Measurements from ENCODE around the gene LAMA5.

LAMA5 gene

DNA sequence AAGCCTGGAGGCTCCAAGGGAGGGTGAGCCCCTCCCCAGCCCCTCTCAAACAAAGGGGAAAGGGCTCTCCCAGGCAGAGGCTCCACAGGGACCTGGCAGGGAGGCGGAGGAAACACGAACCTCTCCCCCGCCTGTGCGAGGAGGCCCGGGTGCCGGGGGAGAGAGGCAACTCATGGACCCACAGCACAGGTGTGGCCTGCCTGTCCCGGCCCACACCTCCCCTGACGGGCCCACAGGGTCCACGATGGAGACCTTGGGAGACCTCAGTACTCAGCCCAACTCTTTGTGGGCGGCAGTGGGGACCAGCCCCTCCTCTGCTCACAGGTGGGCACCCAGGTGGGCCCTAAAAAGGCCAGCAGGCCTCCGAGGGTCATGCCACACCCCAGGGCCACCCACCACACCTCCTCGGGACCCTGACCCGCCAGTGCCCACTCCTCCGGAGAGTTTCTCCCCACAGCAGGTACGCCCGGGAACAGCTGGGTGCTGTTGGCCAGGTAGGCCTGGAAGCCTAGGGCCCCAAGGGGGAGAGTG is 12.2 kb downstream of the LAMA5 start:
- ChIA-PET CTCF (no interaction called here), POLR2A (no interaction called here)
- TF ChIP-seq, protein P1, sequence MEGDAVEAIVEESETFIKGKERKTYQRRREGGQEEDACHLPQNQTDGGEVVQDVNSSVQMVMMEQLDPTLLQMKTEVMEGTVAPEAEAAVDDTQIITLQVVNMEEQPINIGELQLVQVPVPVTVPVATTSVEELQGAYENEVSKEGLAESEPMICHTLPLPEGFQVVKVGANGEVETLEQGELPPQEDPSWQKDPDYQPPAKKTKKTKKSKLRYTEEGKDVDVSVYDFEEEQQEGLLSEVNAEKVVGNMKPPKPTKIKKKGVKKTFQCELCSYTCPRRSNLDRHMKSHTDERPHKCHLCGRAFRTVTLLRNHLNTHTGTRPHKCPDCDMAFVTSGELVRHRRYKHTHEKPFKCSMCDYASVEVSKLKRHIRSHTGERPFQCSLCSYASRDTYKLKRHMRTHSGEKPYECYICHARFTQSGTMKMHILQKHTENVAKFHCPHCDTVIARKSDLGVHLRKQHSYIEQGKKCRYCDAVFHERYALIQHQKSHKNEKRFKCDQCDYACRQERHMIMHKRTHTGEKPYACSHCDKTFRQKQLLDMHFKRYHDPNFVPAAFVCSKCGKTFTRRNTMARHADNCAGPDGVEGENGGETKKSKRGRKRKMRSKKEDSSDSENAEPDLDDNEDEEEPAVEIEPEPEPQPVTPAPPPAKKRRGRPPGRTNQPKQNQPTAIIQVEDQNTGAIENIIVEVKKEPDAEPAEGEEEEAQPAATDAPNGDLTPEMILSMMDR (IDR thresholded peaks at IDR 0.05; ENCODE audit: control extremely low read depth, extremely low read depth, low read depth, missing control alignments), result no peak
- DNase-seq (ENCODE audit: extremely low spot score), result no peak

DNA sequence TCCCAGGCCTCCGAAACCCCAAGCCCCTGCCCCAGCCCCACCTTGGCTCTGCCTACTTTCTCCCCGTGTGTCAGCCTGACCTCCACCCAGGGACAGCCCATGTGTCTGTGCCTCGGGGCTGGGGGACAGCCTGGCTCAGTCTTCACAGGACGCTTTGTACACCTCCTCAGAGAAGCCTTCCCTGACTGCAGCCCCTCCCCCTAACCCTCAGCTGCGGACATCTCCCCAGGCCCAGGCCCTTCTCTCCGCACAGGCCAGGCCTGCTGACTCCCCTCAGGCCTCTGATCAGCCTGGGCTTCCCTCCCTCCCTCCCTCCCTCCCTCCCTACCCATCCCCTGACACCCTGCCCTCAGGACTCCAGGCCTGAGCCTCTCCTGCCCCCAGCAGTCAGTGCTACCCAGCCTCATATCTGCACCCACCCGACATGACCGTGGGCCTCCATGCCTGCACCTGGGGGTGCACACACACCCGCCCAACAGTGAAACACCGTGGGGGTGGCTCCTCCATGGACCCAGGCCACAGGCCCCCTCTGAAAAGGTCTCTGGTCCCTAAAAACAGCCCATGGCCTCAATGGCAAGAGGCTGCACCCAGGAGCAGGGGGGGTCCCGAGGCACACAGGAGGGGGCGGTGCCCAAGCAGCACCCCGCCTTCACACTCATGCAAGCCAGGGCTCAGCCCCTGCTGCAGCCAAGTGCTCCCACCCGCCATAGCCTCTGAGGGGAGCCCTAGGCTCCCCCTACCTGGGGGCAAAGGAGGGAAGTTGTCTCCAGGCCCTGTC is 12.9 kb downstream of the LAMA5 start:
- ChIA-PET CTCF (no interaction called here), POLR2A (no interaction called here)
- DNase-seq (ENCODE audit: extremely low spot score), result no peak
- TF ChIP-seq, protein P1 (IDR thresholded peaks at IDR 0.05; ENCODE audit: control extremely low read depth, extremely low read depth, low read depth, missing control alignments), result no peak

DNA sequence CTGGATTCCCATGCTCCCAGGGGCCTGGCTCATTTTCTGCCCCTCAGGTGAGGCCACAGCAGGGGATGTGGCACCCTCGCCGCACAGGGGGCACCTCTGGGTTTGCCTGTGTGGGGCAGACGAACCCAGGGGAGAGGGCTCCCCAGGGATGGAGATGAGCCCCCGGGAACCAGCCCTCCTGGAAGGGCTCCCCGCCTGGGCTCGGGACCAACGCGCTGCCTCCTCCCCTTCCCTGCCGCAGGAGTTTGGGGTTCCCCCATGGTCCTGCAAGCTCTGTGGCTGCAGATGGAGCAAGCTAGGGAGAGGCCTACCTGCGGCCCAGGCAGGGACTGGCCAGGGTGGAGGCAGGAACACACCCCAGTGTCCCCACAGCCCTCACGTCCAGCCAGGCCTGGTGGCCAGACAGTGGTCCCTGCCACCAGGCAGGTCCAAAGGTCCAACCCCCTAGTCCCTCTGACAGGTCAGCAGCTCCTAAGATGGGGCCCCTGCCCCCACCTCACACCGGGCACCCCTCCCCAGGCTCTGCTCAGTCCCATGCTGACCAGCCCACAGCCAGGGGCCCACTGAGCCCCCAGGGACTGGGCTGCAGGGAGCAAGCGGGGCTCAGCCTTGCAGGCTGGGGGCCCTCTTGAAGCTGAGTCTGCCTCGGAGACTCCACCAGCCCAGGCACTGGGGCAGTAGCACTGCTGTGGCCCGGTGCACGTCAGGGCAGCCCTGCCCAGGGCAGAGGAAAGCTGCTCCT is 13.7 kb downstream of the LAMA5 start:
- DNase-seq (ENCODE audit: extremely low spot score), result no peak
- TF ChIP-seq, protein P1 (IDR thresholded peaks at IDR 0.05; ENCODE audit: control extremely low read depth, extremely low read depth, low read depth, missing control alignments), result no peak
- ChIA-PET CTCF (interaction anchor here (1.3 kb wide), 1 partner anchor 12 kb away, joined by 3 read pairs; no protein-coding TSS in a partner anchor), POLR2A (no interaction called here)

DNA sequence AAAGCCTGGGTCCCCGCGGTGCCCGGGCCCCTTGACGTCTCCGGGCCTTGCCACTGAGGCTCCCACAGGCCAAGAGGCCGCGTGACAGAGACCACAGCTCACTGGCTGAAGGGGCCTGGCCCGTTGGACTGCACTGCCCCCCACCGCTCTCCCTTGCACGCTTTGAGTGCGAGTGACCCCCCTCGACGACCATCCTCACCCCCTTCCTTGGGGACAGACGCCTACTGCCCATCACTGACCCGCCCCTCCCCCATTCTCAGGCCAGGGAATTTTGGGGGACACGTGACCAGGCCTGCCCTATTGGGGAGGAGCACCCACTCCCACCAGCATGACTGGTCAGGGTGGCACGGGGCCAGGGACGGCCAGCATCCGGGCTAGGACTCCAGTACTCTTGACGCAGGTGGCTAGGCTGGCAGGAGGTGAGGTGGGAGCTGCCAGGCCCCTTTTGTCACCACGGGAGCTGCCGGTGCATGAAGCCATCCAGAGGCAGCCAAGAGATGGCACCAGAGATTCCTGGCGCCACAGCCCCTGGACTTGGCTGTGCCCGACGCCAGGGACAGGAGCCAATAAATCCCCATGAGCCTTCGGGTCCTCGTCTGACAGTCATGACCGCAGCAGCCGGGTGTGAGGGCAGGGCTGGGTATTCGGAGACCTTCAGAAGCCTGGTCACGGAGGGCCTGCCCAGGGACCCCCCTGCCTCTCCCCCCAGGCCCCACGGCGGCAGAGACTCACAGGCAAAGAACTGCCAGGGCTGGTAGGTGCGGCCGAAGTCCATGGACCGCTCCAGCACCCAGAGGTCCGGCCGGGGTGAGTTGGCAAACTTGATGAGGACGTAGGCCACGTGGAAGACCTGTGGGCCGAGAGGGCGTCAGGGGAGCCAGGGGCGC is 14.5 kb downstream of the LAMA5 start:
- POLR2A ChIA-PET, result no interaction called here
- no peak for DNase-seq (ENCODE audit: extremely low spot score)
- TF ChIP-seq, protein P1 (IDR thresholded peaks at IDR 0.05; ENCODE audit: control extremely low read depth, extremely low read depth, low read depth, missing control alignments), result no peak
- CTCF ChIA-PET, result interaction anchor here (1.3 kb wide), 1 partner anchor 13 kb away, joined by 3 read pairs; no protein-coding TSS in a partner anchor

DNA sequence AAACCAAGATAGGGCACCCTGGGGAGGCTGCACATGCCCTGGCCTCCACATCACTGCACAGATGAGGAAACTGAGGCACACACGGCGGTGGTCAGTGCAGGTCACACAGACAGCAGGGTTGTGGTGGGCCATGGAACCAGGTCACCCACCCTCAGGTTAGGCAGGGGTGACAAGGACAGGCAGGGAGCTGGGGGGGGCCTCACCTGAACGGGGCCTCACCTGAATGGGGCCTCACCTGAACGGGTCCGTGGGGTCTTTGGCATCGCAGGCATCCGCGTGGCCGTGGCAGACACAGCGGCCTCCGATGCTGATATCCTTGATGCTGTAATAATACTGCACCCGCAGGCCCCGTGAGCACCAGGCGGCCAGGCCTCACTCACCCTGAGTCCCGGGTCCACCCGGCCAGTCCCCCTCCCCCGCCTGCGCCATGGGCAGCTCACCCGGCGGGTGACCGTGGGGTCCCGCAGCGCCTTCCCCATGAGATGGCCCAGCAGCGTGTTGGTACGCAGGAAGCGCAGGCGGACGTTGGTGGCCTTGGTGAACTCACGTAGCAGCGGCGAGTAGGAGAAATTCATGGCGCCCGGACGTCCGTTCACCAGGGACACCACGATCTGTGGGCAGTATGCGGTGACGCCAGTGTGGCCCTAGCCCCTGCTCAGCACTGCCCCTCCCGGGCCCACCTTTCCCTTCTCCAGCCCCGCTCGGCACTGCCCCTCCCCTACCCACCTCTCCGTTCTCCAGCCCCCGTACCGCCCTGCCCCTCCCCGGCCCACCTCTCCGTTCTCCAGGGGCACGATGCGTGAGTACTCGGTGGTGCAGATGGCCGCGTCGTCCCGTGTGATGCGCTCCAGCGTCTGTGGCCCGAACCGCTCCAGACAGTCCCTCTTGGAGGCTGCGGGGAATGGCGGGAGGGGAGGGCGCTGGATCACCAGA is 15.4 kb downstream of the LAMA5 start:
- DNase-seq (ENCODE audit: extremely low spot score), result no peak
- ChIA-PET CTCF (no interaction called here), POLR2A (no interaction called here)
- TF ChIP-seq, protein P1 (IDR thresholded peaks at IDR 0.05; ENCODE audit: control extremely low read depth, extremely low read depth, low read depth, missing control alignments), result no peak
